ENCODE results near the gene CDCA4.
"Not testable (repeated sequence)": the region's sequence is repeated elsewhere in the genome, so short reads cannot be mapped to it uniquely, and the experiment has no call there.

CDCA4 gene

DNA sequence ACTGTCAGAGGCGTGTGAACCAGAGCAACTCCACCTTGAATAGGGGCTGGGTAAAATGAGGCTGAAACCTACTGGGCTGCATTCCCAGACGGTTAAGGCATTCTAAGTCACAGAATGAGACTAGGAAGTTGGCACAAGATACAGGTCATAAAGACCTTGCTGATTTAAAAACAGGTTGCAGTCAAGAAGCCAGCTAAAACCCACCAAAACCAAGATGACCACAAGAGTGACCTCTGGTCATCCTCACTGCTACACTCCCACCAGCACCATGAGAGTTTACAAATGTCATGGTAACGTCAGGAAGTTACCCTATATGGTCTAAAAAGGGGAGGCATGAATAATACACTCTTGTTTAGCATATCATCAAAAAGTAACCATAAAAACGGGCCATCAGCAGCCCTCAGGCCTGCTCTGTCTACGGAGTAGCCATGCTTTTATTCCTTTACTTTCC is 11.6 kb upstream of the CDCA4 start:
- not testable (repeated sequence) for DNase-seq

DNA sequence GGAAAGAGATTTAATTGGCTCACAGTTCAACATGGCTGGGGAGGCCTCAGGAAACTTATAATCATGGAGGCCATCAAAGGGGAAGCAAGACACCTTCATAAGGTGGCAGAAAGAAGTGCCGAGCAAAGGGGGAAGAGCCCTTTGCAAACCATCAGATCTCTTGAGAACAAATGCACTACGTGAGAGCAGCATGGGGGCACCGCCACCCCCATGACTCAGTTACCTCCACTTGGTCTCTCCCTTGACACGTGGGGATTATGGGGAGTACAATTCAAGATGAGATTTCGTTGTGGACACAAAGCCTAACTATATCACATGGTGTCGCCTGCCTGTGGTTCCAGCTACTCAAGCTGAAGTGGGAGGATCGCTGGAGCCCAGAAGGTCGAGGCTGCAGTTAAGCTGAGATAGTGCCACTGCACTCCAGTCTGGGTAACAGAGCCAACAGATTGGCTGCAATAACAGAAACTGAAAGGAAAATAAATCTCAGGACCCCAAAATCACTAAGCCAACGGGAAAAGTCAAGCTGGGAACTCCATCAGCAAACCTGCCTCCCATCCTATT is 10.0 kb upstream of the CDCA4 start:
- DNase-seq, result no peak

DNA sequence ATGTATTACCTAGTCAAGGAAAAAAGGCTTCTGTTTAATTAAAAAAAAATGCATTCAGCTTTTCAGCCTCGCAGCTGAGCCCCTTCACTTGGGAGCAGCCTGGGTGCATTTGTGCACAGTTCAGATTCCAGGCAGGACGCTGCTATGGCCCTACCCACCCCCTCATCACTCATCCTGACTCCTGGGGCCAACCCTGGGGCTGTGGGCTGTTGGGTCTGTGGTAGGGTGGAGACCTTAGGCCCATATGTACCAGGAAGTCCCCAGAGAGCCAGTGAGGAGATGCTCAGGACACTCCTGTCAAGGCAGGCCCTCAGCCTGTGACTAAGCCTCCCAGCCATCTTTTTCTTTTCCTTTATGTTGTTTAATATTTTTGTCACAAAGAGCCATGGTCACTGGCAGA is 9.3 kb upstream of the CDCA4 start:
- no peak for DNase-seq

DNA sequence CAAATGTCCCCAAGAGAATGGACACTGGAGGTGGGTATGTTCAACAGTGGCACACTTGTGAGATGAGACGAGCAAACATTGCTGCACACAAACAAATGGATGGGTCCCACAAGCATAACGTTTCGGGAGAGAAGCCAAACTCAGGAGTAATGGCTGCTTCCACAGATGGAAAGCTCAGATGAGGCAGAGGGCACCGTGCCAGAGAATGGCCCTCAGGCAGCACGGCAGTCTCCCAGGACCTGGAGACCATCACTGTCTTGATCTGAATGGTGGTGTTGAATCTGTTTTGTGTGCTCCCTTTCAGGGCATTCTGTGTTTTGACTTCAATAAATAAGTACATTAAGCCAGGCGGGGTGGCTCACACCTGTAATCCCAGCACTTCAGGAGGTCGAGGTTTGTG is 8.5 kb upstream of the CDCA4 start:
- DNase-seq, result peak in 1 of 2 experiments; percentile 46

DNA sequence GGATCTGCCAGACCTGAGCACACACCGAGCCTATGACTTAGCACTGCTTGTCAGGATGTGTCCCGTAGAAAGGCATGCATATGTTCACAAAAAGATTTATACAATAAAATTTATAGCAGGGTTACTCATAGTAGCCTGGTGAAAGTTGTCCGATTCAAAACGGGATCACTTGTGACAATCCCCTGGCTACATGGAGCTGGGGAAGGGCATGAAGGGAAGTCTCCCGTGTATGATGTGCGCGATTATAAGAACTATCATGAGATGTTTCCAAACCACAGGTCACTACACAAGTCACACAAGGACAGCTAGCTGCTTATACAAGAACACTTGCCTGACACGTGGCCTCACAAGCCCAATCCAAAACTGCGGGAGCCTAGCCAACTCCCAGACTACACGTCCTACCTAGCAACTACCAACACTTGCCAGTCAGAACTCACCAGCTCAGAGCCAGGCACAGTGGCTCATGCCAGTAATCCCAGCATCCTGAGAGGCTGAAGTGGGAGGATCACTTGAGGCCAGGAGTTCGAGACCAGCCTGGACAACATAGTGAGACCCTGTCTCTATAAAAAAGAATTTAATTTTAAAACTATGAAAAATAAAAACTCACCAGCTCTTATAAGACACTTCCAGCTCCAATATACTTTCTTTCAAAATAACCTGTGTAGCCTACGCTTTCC is 7.5 kb upstream of the CDCA4 start:
- DNase-seq, result peak in 1 of 2 experiments; percentile 23

DNA sequence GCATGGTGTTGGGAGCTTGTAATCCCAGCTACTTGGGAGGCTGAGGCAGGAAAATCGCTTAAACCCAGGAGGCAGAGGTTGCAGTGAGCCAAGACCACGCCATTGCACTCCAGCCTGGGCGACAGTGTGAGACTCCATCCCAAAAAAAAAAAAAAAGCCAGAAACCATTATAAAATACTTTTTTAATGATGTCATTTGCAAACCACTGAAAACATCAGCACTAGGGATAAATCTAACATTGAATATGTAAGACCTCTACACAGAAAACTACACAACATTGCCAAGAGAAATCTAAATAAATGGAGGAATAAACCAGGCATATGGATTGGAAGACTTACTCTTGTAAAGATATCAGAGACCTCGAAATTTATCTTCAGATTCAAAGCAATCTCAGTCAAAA is 6.8 kb upstream of the CDCA4 start:
- not testable (repeated sequence) for DNase-seq

DNA sequence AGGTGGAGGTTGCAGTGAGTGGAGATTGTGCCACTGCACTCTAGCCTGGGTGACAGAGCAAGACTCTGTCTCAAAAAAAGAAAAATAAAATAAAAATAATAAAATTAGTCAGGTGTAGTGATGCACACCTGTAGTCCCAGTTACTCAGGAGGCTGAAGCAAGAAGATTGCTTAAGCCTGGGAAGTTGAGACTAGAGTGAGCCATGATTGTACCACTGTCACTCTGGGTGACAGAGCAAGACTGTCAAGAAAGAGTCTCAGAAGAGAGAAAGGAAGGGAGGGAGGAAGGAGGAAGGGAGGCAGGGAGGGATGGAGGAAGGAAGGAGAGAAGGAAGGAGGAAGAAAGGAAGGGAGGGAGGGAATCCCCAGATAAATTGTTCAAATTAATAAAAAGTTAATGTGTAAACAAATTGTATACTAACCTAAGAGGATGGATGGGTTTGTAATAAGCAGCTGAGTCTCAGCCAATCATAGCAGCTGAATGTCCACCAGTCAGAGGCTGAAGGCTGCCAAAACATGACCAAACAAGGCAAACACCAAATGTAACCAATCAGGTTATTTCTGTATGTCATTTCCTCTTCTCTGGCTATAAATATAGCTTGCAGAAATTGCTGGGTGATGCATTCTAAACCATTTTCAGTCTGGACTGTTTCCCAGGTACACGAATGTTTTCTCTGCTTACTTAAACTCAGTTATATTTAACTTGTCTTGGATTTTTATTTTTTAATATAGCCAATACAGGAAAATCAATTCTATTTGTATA is 6.1 kb upstream of the CDCA4 start:
- peak; percentile 27 to 71 for DNase-seq

DNA sequence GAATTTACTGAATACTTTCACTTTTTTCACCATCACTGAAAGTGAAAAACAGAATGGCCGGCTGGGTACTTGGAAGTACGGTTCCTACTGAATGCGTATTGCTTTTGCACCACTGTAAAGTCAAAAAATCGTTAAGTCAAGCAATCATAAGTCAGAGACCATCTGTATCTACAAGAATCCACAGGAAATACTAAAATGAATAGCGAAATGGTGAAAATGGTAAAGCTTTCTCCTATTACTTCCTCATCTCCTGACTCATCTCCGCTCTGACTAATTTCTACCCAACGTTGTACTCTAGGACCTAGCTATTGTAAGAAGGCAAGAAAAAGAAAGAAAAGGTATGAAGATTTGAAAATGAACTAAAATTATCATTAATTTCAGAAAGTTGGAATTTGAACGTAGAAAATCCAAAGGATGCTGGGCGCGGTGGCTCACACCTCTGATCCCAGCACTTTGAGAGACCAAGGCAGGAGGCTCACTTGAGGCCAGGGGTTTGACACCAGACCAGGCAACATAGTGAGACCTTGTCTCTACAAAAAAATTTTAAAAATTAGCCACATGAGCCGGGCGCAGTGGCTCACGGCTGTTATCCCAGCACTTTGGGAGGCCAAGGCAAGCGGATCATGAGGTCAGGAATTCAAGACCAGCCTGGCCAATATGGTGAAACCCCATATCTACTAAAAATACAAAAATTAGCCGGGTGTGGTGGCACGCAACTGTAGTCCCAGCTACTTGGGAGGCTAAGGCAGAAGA is 5.3 kb upstream of the CDCA4 start:
- no peak for DNase-seq

DNA sequence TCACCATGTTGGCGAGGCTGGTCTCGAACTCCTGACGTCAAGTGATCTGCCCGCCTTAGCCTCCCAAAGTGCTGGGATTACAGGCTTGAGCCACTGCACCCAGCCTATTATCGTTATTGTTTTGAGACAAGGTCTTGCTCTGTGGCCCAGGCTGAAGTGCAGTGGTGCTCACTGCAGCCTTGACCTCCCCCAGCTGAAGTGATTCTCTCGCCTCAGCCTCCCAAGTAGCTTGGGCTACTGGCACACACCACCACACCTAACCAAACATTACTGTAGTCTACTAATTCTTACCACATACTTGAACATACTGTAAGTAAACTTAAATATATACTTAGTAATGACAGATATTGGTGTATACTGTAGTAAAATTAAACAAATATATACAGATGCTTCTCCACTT is 4.5 kb upstream of the CDCA4 start:
- no peak for DNase-seq

DNA sequence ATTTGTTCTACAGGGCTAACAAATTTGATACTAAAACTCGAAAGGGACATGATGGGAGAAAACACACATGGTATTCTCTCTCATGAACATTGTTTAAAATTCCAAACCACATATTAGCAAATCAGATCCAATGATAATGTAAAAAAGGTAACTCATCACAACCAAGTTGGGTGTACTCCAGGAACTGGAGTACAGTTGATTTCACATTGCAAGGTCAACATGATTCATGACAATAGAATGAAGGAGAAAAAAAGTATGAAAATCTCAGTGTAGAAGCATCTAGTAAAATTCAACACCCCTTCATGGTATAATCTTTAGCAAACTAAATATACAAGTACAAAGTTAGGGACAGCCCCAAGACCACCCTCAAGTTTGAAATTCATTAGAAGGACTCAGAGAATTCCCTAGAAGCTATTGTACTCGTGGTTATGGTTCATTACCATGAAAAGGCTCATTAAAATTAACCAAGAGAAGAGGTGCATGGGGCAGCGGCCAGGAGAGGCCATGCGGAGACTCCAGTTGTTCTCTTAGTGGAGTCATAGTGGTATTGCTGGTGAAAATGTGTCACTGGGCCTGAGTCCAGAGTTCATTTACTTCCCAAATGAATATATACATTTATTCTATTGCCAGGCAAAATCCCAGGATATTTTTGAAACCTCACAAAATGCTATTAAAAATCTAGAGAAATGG is 3.1 kb upstream of the CDCA4 start:
- no peak for DNase-seq

DNA sequence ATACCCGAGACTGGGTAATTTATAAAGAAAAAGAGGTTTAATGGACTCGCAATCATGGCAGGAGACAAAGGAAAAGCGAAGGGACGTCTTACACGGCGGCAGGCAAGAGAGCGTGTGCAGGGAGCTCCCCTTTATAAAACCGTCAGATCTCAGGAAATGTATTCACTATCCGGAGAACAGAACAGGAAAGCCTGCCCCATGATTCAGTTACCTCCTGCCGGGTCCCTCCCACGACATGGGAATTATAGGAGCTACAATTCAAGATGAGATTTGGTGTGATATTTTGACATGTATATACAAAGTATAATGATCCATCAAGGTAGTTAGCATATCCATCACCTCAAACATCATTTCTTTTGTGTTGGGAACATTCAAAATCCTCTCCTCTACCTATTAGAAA is 2.3 kb upstream of the CDCA4 start:
- no peak for DNase-seq

DNA sequence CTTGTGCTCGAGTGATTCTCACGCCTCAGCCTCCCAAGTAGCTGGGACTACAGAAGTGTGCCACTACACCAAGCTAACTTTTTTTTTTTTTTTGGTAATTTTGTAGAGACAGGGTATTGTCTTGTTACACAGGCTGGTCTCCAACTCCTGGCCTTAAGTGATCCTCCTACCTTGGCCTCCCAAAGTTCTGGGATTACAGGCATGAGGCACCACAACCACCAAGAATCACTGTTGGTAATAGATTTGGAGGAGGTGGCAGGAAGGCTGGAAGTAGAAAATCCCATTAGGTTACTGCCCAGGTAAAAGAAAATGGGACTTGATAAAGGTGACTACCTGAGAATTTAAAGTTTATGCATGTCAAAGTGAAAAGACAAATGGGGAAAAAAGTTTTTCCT is 1.4 kb upstream of the CDCA4 start:
- no peak for DNase-seq

DNA sequence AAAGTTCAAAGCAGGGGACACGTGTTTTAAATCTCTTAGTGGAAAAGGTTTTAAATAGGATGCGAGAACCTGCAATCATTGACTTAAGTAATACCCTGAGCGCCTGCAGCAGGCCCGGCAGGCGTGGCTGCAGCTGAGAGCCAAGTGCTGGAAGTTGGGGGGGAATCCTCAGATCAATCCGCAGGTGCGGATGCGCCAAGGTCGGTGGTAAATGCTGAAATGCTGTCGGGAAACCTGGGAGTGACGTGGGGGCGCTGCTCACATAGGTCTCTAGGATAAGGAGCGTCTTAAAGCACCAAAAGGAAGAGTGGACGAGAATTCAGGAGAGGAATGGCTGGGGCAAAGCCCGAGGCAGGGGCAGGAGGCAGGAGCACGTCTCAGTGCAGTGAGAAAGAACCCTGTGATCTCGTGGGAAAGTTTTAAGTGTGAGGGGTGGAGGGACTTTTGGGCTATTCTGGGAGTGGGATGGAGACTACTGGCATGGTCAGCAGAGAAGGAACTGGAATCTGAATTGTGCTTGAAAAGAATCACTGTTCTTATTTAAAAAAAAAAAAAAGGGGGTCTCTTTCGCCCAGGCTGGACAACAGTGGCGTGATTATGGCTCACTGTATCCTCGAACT is 883 bp upstream of the CDCA4 start:
- DNase-seq, result peak in 1 of 2 experiments; percentile 57

DNA sequence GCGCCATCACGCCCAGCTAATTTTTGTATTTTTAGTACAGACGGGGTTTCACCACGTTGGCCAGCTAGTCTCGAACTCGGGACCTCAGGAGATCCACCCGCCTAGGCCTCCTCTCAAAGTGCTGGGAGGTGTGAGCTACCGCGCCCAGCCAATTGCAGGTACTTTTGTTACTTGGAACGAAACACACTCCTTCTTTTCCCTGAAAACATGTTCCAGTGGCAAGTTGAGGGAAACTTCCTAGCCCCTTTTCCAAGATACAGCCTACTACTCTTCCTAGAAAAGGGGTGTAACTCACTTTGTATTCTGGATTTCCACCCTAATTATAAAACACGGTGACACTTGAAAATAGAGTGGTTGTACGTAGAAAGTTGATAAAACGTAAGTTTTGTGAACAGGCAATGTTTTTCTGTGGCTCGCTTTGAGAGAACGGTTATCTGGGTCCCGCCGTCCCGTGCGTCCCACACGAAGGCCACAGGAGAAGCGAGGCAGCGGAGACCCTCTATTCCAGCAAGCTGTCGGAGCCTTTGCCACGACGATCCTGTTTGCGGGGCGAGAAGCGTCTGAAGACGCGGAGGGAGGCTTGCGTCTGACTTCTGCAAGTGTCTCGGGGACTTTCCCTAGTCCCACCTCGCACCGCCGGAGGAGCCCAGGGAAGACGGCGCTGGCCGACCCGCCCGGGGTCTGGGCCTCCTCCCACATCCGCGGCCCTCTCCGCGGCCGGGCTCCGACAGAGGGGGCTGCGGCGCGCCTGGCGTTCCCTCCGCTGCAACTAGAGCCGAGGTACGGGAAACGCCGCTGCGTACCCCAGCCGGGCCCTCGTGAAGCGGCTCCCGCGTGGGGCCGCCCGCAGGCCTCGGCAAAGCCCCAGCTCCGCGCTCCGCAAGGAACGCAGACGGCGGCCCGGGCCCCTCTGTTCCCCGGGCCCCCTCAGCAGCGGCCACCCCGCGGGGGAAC is 745 bp downstream of the CDCA4 start:
- DNase-seq, result no peak

DNA sequence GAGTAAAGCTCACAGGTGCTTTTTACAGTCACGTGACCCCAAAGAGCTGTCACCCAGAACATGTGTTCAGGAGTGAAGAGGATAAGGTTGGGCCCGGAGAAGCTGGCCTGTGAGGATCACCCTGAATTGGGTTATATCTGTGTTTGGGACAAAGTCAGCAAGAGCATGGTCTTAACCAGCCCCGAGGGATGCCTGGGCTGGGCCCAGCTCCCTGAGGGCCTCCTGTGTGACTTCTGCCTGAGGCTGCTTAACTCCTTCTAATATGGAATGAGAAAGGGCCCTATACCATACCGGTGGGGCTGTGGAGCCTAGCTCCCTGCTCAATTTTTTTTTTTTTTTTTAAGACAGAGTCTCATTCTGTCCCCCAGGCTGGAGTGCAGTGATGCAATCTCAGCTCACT is 2.5 kb downstream of the CDCA4 start:
- DNase-seq, result no peak

DNA sequence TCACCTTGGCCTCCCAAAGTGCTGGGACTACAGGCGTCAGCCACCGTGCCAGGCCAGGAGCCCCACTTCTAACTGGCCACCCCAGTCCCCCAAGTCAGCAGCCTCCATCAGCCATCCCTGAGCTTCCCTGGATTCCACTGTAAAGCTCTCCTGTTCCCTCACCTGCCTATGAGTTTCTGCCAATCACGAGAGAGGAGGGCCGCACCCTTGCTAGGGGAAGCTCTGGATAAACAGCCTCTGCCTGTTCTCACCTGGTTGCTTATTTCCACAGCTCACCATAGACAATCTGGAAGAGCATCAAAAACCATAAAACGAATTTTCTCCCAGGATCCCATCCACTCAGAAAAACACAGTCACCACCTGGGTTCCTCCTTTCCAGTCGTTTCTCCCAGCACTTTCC is 5.0 kb downstream of the CDCA4 start:
- no peak for DNase-seq

DNA sequence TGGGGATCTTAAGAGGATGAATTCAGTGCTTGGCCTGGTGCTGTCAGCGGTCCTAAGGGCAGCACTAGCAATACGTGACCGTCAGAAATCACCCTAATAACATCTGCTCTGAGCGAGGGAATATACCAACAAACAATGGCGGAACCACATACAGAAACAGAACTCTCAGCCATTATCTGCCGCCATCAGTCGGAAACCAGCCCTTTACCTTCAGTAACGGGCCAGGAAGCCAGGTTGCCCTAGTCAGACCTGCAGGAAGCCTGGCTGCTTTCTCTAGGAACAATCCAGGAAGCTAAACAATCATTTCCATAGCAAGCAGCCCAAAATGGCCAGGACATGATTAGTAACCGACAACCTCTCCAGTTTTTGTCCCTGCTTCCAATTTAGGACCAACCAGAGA is 5.6 kb downstream of the CDCA4 start:
- no peak for DNase-seq

DNA sequence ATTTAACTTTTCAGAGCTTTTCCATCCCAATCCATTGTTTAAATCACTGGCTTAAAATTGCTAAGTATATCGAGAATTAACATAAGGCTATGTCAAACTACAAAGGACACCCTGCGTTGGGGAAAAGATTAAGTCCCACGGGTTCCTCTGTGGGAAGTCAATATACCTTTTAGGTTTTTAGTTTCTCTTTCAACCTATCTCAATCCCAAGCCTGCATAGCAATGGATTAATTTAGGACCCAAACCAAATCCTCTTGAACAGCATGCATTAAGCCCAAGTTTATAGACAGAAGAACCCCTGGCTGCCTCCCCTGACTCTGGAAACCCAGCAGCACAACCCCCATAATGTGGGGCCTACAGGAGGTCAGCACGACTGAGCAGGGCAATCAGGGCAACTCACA is 6.3 kb downstream of the CDCA4 start:
- no peak for DNase-seq

DNA sequence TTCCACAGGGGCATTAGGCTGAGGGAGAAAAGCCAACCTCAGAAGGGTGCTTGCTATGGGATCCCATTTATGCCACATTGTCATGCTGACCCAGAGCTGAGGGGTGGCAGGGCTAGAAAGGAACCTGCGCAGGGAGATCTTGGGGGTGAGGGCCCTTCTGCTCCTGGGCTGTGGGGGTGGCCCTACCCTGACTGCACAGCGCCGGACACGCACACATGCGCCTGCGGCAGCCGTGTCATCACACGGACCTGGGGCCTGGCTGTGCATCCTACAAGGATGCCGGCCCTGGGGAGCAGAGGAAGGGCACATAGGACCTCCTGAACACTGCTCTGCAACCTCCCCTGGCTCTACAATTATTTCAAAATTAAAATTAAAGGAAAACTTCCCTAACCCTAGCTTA is 6.9 kb downstream of the CDCA4 start:
- DNase-seq, result no peak

DNA sequence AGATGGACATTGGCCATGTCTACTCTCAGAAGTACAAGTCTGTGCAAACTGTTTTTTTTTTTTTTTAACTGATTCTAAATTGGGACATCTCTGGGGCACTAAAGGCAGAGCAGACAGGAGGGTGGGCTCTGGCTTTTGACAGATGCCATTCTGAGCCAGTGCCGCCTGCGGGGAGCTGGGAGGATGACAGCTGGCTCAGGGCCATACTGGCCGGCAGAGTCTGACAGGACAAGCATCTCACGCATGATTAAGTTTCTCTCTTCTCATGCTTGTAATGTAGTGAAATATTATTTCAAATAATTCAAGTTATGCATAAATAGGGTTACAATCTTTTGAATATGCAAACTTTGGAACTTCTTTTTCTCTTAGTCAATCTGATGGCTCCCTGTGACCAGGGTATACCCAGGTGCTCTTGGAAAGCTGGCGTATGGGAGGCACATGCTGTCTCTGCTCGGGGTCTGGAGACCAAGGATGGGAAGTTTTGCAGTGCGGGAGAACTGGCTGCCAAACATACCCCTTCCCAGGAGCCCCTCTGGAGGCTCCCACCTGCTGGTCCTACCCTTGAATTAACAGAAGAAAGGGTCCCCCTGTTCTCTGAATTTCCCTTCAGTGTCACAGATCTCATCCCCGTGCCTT is 7.6 kb downstream of the CDCA4 start:
- peak; percentile 63 to 83 for DNase-seq

Measured in NCI-H446 (cell line).